SK-N-SH treated with all-trans-retinoic acid at 6 μM for 48 hours (cell line): ENCODE data around the gene COX6A2.

Experiments used
- ATAC-seq: fragments of 200-7000 bp; cut with Tn5 transposase; 3 replicates; pipeline ENCODE4 v1.9.1; 2020; ENCODE audit warnings: mild to moderate bottlenecking, moderate library complexity
- BACH2 ChIP-seq: fragments of 250-450 bp; sonication (Bioruptor Pico); IDR thresholded peaks from 2 replicates; pipeline ENCODE4 v1.9.0; 2021; ENCODE audit warnings: mild to moderate bottlenecking, borderline replicate concordance
- CREB5 ChIP-seq: fragments of 250-450 bp; sonication (Bioruptor Pico); IDR thresholded peaks from 2 replicates; pipeline ENCODE4 v1.5.1; 2020; ENCODE audit warnings: low read depth, mild to moderate bottlenecking, moderate library complexity
- CSRNP3 ChIP-seq: fragments of 250-450 bp; sonication (Bioruptor Pico); IDR thresholded peaks from 2 replicates; pipeline ENCODE4 v1.5.1; 2021; ENCODE audit warnings: mild to moderate bottlenecking, moderate library complexity
- ESRRG ChIP-seq: fragments of 250-450 bp; sonication (Bioruptor Pico); IDR thresholded peaks from 2 replicates; pipeline ENCODE4 v1.6.1; 2021; ENCODE audit warnings: mild to moderate bottlenecking
- GLIS3 ChIP-seq: fragments of 250-450 bp; sonication (Bioruptor Pico); IDR thresholded peaks from 2 replicates; pipeline ENCODE4 v1.5.0; 2020; ENCODE audit warnings: mild to moderate bottlenecking, moderate library complexity
- OSR1 ChIP-seq: fragments of 250-450 bp; sonication (Bioruptor Pico); IDR thresholded peaks from 2 replicates; pipeline ENCODE4 v1.8.0; 2022; ENCODE audit warnings: moderate library complexity, mild to moderate bottlenecking, inconsistent platforms
- PATZ1 ChIP-seq: fragments of 250-450 bp; sonication (Bioruptor Pico); IDR thresholded peaks from 2 replicates; pipeline ENCODE4 v1.8.0; 2020; ENCODE audit warnings: mild to moderate bottlenecking, moderate library complexity, borderline replicate concordance
- POU6F1 ChIP-seq: fragments of 250-450 bp; sonication (Bioruptor Pico); IDR thresholded peaks from 2 replicates; pipeline ENCODE4 v1.8.0; 2021; ENCODE audit warnings: low read depth, mild to moderate bottlenecking, moderate library complexity, borderline replicate concordance
- SNAI2 ChIP-seq: fragments of 250-450 bp; sonication (Bioruptor Pico); IDR thresholded peaks from 2 replicates; pipeline ENCODE4 v1.5.0; 2020; ENCODE audit warnings: mild to moderate bottlenecking, moderate library complexity
- TOX ChIP-seq: fragments of 250-450 bp; sonication (Bioruptor Pico); IDR thresholded peaks from 2 replicates; pipeline ENCODE4 v1.8.0; 2021; ENCODE audit warnings: mild to moderate bottlenecking, moderate library complexity, borderline replicate concordance
- TSHZ2 ChIP-seq: fragments of 250-450 bp; sonication (Bioruptor Pico); IDR thresholded peaks from 2 replicates; pipeline ENCODE4 v1.5.0; 2020; ENCODE audit warnings: mild to moderate bottlenecking, moderate library complexity
- ZC3H10 ChIP-seq: fragments of 250-450 bp; sonication (Bioruptor Pico); IDR thresholded peaks from 2 replicates; pipeline ENCODE4 v1.5.1; 2021; ENCODE audit warnings: mild to moderate bottlenecking, moderate library complexity
- ZFP3 ChIP-seq: fragments of 250-450 bp; sonication (Bioruptor Pico); IDR thresholded peaks from 2 replicates; pipeline ENCODE4 v1.5.0; 2020; ENCODE audit warnings: mild to moderate bottlenecking, moderate library complexity
- ZFP30 ChIP-seq: fragments of 450-650 bp; formaldehyde crosslinking; IDR thresholded peaks from 2 replicates; pipeline ENCODE4 v1.5.0; 2022; ENCODE audit warnings: mild to moderate bottlenecking, moderate library complexity
- ZNF565 ChIP-seq: fragments of 450-650 bp; formaldehyde crosslinking; conservative IDR thresholded peaks from 2 replicates; pipeline ENCODE4 v1.5.0; 2020; ENCODE audit warnings: low read depth, mild to moderate bottlenecking, moderate library complexity
- ZNF70 ChIP-seq: fragments of 450-650 bp; formaldehyde crosslinking; IDR thresholded peaks from 2 replicates; pipeline ENCODE4 v1.5.0; 2020; ENCODE audit warnings: mild to moderate bottlenecking, moderate library complexity
- ZNF8 ChIP-seq: fragments of 450-650 bp; formaldehyde crosslinking; IDR thresholded peaks from 2 replicates; pipeline ENCODE4 v1.5.0; 2020; ENCODE audit warnings: mild to moderate bottlenecking, moderate library complexity

COX6A2 gene

GRCh38 chr16:31423241-31423640 is 4.9 kb downstream of the COX6A2 start:
- no peak for TF ChIP-seq BACH2 (CRISPR knock-in tag)
- TF ChIP-seq TSHZ2 = no peak
- TF ChIP-seq ZC3H10 (CRISPR knock-in tag) = no peak
- ATAC-seq = peak; percentile 36

- no peak for ATAC-seq
- no peak for TF ChIP-seq TOX (CRISPR knock-in tag)
- TF ChIP-seq ZC3H10 (CRISPR knock-in tag) = no peak
- no peak for TF ChIP-seq ZNF70 (CRISPR knock-in tag)
- TF ChIP-seq ZFP30 (CRISPR knock-in tag) = no peak
- no peak for TF ChIP-seq SNAI2 (CRISPR knock-in tag)
- TF ChIP-seq ZFP3 (CRISPR knock-in tag) = no peak
- TF ChIP-seq GLIS3 (CRISPR knock-in tag) = no peak
- no peak for TF ChIP-seq OSR1
- no peak for TF ChIP-seq BACH2 (CRISPR knock-in tag)
- no peak for TF ChIP-seq CREB5
- no peak for TF ChIP-seq TSHZ2
- no peak for TF ChIP-seq CSRNP3 (CRISPR knock-in tag)
- no peak for TF ChIP-seq ZNF8 (CRISPR knock-in tag)
- no peak for TF ChIP-seq ZNF565 (CRISPR knock-in tag)
- no peak for TF ChIP-seq ESRRG (CRISPR knock-in tag)
- no peak for TF ChIP-seq PATZ1
Measured at GRCh38 chr16:31421587-31421986, 6.6 kb downstream of the COX6A2 start.

- ATAC-seq = no peak
- no peak for TF ChIP-seq POU6F1
- TF ChIP-seq ZC3H10 (CRISPR knock-in tag) = no peak
- no peak for TF ChIP-seq BACH2 (CRISPR knock-in tag)
- no peak for TF ChIP-seq ESRRG (CRISPR knock-in tag)
- TF ChIP-seq TOX (CRISPR knock-in tag) = no peak
- no peak for TF ChIP-seq CREB5
Measured at GRCh38 chr16:31420037-31420436, 8.1 kb downstream of the COX6A2 start.
